IPS-NIHi7 (cell line): ENCODE data around the gene TMEM267.
A peak's percentile ranks its signal among the peaks of the same experiment; 100 is the strongest.
"Not testable (repeated sequence)": the region's sequence is repeated elsewhere in the genome, so short reads cannot be mapped to it uniquely, and the experiment has no call there.

ENCODE experiments used
- DNase-seq: peaks from one replicate; pipeline ENCODE4 v3.0.0; 2012; ENCODE audit warnings: mixed read lengths; ENCODE audit errors: extremely low spot score

TMEM267 gene, protein sequence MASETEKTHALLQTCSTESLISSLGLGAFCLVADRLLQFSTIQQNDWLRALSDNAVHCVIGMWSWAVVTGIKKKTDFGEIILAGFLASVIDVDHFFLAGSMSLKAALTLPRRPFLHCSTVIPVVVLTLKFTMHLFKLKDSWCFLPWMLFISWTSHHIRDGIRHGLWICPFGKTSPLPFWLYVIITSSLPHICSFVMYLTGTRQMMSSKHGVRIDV

GRCh38 chr5:43483298-43484105 lies at the start of gene TMEM267:
TSS of gene TMEM267 (minus strand) at chr5:43483865. CDS start at chr5:43453969, 29,896 bp downstream.
- DNase-seq = peak; percentile 92

DNA sequence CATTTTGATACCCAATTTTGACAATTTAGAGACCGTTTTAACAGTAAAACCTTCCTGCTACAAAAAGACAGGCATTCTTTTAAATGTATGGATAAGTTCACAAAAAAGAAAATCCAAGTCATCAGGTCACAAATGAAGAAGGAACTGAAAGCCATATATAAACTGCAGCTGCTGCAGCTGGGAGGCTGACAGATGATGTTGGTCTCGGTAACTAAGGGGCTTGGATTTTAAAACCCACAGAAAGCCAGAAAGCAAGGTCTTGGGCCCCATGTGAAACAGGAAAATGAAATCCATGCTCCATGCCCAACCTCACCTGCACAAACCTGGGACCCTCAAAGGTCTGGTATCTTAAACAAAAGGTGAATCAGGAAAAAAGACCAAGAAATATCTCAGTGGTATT lies 47.0 kb upstream of the TMEM267 start:
- no peak for DNase-seq

DNA sequence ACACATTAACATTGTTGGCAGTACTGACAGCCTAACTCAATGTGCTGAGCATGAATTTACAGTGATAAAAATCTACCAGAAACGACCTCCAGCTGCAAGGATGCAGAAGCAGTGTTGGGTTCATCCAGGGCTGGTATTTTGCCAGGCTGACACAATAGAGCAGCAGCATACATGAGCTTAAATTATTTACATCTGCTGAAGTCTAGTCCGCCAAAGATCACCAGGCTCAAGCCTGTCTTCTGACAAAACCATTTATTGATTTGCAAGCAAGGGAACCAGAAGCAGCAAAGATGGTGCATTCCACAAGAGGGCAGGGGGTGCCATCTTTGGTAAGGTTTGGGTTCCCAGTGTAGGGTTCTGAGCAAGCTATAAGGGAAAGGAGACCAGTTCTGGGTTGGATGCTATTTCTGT lies 40.0 kb upstream of the TMEM267 start:
- no peak for DNase-seq

DNA sequence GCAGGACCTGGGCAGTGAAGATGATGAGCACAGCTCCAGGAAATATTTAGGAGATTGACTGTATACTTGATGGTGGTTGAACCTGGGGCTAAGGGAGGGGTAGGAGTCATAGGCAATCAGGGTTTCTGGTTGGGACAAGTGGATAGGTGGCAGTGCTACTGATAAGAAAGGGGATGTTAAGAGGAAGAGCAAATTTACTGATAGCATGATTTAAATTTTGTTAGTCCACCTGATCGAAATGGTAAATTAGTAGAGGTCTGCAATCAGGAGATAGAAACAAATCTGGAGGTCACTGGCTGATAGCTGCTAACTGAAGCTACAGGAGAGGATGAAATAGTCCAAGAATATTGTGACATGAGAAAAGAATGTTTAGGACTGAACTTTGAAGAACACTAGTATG lies 37.0 kb upstream of the TMEM267 start:
- DNase-seq = no peak

- DNase-seq = no peak
Measured at GRCh38 chr5:43515678-43516048, 32.0 kb upstream of the TMEM267 start.

DNA sequence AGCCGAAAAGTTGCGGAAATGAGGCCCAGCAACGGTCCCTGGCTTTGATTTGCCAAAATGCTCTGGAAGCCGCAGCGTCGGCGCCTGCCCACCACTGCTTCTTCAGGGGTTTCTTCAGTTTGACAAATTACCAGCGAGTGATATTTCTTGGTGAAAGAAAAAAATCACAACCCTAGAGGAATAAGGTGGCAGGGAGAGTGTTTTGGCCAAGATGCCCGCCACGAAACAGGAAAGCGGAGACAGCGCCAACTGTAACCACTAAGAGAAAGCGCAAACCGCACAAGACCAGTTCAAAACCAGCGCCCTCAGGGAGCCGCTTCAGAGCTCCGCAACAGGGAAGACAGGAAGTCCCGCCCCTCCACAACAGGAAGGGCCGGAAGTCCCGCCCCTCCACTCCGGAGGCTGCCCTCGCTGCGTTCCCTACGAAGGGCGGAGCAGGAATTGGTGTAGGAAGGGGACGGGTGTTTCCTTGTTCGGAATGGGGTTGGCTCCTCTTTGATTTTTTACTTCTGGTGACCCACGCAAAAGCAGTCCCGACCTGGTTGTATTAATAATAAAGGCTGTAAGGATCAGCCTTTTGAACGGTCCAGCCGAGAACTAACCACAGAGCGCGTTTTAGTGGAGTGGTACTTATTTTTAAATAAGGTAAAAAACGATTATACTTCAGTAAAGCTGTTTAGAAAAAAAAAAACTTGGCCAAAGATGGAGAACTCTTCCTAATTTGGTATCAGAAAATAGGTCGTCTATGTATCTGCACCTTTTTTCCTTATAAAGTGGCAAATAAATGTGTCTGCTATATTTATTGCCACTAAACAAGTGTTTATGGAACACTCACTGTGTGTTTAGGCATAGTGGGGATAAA lies 31.4 kb upstream of the TMEM267 start, which contains the start of gene C5orf34:
Gene C5orf34 (minus strand): TSS at position 333 of the 862 bp plus-strand sequence. CDS start 5,809 bp downstream, outside the sequence.
- peak; percentile 99 for DNase-seq

DNA sequence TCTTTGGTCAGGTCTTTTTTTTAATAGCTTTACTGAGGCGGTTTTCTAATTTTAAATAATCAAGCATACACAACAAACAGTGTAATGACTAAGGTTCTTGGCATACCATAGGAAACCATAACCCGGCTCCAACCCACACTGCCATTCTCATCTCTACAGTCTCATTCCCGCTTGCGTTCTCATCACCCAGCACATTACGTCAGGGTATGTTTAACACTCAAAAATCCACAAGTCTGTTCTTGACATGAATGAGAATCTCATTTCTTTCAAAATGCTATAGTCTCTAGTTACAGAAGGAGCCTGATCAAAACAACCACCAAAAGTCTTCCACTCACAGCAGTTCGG lies 30.8 kb upstream of the TMEM267 start:
- peak; percentile 19 for DNase-seq

- DNase-seq = no peak
Measured at GRCh38 chr5:43514025-43514424, 30.4 kb upstream of the TMEM267 start.

GRCh38 chr5:43511062-43511461 lies 27.4 kb upstream of the TMEM267 start:
- DNase-seq = not testable (repeated sequence)

DNA sequence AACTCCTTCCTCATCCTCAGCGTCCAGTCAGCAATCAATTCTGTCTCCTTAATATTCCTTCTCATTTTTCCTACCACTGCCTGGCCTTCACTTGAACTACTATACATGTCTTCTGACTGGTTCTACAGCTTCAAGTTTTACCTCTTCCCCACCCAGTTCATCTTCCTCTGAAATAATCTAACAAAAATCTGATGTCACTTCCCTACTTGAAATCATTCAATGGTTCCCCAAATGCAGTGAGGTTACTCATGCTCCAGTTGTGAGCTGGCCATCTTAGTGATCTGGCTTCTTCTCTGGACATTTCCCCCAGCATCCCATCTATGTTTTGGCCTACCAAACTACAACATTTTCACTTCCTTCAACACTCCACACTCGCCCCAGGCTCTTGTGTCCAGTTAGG lies 14.9 kb upstream of the TMEM267 start:
- DNase-seq = no peak

GRCh38 chr5:43497311-43498104 lies 13.8 kb upstream of the TMEM267 start:
- no peak for DNase-seq

DNA sequence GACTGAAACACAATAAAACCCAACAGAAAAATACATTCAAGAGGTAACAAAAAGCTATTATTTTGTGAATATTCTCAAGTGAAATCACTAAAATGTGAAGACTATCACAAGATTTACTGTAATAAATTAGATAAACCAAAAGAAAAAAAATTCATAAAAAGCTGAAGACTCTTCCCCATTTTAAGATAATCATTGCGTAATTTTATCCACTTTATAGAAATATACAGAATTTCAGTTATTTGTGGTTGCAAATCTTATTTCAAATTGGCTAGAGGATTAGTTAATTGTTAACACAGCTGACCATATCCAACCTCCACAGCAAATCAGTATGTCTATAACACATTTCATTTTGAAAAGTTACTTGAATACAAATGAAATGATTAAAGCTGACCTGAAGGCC lies 7.7 kb upstream of the TMEM267 start:
- no peak for DNase-seq

DNA sequence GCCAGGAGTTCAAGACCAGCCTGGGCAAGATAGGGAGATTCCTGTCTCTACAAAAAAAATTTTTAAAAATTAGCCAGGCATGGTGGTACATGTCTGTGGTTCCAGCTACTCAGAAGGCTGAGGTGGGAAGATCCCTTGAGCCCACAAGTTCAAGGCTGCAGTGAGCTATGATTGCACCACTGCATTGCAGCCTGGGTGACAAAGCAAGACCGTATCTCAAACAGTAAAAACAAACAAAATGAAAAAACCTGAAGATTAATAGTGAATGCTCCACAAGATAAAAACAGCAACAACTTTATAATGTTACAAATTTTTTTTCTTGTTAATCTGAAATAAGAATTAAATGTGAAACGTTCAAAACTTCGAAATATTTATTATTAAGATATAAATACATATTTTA lies 2.7 kb upstream of the TMEM267 start:
- no peak for DNase-seq

GRCh38 chr5:43485406-43485805 lies 1.7 kb upstream of the TMEM267 start:
- DNase-seq = no peak

GRCh38 chr5:43484106-43484849 lies 613 bp upstream of the TMEM267 start:
- peak; percentile 88 for DNase-seq

GRCh38 chr5:43482490-43483297 lies 971 bp downstream of the TMEM267 start:
- no peak for DNase-seq

GRCh38 chr5:43469671-43470391 lies 13.8 kb downstream of the TMEM267 start:
- DNase-seq = no peak

GRCh38 chr5:43467100-43467499 lies 16.6 kb downstream of the TMEM267 start:
- no peak for DNase-seq

DNA sequence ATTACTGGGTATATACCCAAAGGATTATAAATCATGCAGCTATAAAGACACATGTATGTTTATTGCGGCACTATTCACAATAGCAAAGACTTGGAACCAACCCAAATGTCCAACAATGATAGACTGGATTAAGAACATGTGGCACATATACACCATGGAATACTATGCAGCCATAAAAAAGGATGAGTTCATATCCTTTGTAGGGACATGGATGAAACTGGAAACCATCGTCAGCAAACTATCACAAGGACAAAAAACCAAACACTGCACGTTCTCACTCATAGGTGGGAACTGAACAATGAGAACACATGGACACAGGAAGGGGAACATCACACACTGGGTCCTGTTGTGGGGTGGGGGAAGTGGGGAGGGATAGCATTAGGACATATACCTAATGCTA lies 18.2 kb downstream of the TMEM267 start:
- not testable (repeated sequence) for DNase-seq
